UCSD-AML1 (cell line): ENCODE measurements around the gene CNTNAP2.

Experiments
- DNase-seq: peaks from one replicate; lab custom pipeline; 2025; ENCODE audit not compliant: unreplicated experiment; lab: John Stamatoyannopoulos, UW

The CNTNAP2 gene

GRCh38 chr7:146285418-146285817, 168.8 kb downstream of the CNTNAP2 start:
- no peak for DNase-seq

- no peak for DNase-seq
These were observed 174.1 kb downstream of the CNTNAP2 start for GRCh38 chr7:146290746-146291145.

- DNase-seq = no peak
These were observed 175.3 kb downstream of the CNTNAP2 start for GRCh38 chr7:146291900-146292299.

GRCh38 chr7:146296028-146296427, 179.4 kb downstream of the CNTNAP2 start:
- no peak for DNase-seq

DNA sequence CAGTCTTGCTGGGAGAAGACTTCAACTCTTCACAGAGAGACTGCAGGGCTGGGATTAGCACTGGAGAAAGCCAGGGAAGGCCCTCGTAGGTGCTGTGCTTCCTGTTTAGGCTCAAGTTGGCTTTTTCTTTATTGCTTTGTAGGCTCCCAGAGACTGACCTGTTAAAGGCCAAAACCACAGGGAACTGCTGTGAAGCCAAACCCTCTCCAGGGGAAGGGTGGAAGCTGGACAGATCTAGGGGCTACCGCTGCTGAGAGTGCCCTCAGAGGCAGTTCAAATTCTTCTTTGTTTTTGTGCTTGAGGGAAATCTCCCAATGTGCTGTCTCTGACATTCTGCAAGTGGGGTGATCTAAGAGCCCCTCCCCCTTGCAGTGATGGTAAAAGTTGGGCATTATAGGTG, 198.4 kb downstream of the CNTNAP2 start:
- DNase-seq = peak; percentile 7

- DNase-seq = no peak
These were observed 203.0 kb downstream of the CNTNAP2 start for GRCh38 chr7:146319629-146320028.

DNA sequence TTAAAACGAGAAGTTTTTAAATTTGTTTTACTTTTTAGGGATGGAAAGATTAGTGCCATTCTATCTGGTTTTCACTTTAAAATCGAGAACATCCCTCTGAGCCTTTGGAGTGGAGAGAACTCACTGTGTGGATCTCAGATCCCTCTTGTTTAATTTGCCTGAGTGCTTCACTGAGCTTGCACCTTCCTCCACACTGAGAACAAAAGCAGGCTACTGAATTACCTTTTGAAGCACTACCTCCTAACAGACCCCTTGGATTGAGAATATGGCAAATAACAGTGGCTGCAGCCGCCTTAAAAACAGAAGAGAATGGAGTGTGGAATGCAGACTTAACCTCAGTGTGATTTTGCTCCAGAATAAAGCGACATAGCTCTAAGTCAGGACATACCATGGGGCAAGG, 204.7 kb downstream of the CNTNAP2 start:
- no peak for DNase-seq

GRCh38 chr7:146331369-146331768, 214.8 kb downstream of the CNTNAP2 start:
- no peak for DNase-seq

GRCh38 chr7:146345251-146345650, 228.7 kb downstream of the CNTNAP2 start:
- no peak for DNase-seq

- no peak for DNase-seq
These were observed 229.5 kb downstream of the CNTNAP2 start for GRCh38 chr7:146346096-146346495.

- no peak for DNase-seq
These were observed 238.6 kb downstream of the CNTNAP2 start for GRCh38 chr7:146355216-146355615.

DNA sequence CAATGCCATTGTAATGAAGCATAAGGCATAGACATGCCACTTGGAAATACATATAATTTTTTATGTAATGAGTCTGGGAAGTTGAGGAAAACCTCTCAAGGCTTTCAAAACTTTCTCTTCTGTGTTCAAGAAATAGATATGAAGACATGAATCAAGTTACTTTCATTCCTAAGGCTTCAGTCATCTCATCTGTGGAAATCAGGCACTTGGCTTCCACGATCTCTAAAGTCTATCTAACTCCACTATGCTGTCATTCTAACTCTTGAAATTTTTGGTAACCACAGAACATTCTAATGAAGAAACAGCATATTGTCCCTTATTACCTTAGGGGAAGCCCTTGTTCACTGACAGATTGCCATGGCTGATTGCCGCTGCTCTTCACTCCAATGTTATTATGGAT, 242.6 kb downstream of the CNTNAP2 start:
- DNase-seq = no peak

GRCh38 chr7:146366938-146367337, 250.3 kb downstream of the CNTNAP2 start:
- no peak for DNase-seq

DNA sequence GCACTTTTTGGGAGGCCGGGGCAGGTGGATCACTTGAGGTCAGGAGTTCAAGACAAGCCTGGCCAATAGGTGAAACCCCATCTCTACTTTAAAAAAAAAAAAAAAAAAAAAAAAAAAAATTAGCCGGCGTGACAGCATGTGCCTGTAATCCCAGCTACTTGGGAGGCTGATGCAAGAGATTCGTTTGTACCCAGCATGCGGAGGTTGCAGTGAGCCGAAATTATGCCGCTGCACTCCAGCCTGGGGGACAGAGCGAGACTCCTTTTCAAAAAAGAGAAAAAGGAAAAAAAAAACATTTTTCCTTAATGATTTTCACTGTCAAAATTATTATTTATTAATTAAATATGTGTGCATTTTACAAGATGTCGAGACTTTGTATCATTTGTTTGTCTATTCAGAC, 253.6 kb downstream of the CNTNAP2 start:
- no peak for DNase-seq

GRCh38 chr7:146375170-146375569, 258.6 kb downstream of the CNTNAP2 start:
- no peak for DNase-seq

GRCh38 chr7:146378196-146378595, 261.6 kb downstream of the CNTNAP2 start:
- no peak for DNase-seq

GRCh38 chr7:146387140-146387539, 270.5 kb downstream of the CNTNAP2 start:
- DNase-seq = no peak

DNA sequence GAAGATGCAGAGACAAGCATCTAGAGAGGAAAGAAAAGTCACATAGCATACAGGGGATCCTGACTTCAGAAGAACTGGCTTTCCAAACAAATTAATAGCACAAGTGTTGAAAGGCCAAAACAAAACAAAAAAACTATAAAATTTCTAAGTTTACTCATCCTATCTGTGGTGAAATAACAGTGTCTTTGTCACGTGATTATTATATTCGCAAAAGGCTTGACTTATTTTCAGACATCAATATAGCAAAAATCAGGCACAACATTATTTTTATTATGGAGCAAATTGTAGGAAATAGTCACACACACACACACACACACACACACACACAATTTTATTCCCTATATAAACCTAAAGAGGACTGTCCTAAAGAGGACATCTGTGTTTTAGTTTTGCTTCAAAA, 272.3 kb downstream of the CNTNAP2 start:
- DNase-seq = no peak

GRCh38 chr7:146393346-146393745, 276.7 kb downstream of the CNTNAP2 start:
- DNase-seq = no peak

- peak; percentile 8 for DNase-seq
These were observed 280.5 kb downstream of the CNTNAP2 start for GRCh38 chr7:146397141-146397540.

- no peak for DNase-seq
These were observed 285.3 kb downstream of the CNTNAP2 start for GRCh38 chr7:146401939-146402338.

DNA sequence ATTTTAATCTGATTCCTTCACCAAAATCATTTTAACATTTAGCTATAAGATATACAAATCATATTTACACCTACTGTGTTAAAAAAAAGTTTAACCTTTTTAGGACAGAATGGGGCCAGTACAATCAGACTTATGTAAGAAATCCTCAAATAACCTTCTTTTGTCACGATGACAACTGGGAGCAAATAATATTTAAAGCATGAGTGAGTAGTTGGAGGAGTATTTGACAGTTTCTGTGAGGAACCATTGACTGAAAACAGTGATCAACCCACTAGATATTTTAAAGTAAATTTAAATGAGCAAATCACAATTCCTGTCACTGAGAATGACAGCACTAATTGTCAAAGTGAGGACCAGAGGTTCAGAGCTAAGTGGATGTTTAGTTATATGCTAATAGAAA, 289.1 kb downstream of the CNTNAP2 start:
- no peak for DNase-seq

- DNase-seq = no peak
These were observed 295.4 kb downstream of the CNTNAP2 start for GRCh38 chr7:146411975-146412374.

- DNase-seq = no peak
These were observed 296.2 kb downstream of the CNTNAP2 start for GRCh38 chr7:146412781-146413180.
